PC-3 (cell line): ENCODE measurements around the gene KLHL12. TPM values are rescaled to one million over a fixed set of nuclear protein-coding genes. Genes with fewer than 3 reads are reported as not detected.

Source experiments
- ATAC-seq: fragments of 200-7000 bp; cut with Tn5 transposase; 2 replicates; pipeline ENCODE4 v1.9.1; 2020; ENCODE audit warnings: mild to moderate bottlenecking, moderate library complexity
- Bru-seq: library from RNA; stranded (reverse); fragments of 400-500 nt; gene quantifications from one replicate; lab custom pipeline; 2021; lab: Mats Ljungman, UMichigan
- BruChase-seq, 2 experiments: library from RNA; stranded (reverse); fragments of 400-500 nt; gene quantifications; one replicate each; lab custom pipeline; 2021; lab: Mats Ljungman, UMichigan
- BruUV-seq: library from RNA; stranded (reverse); fragments of 400-500 nt; replicated peaks from 2 replicates; lab custom pipeline; 2021; lab: Mats Ljungman, UMichigan
- CTCF ChIA-PET: fragments of 300-600 bp; sonication (Branson Sonifier 250); formaldehyde crosslinking; loops from one replicate; lab custom pipeline; 2022; ENCODE audit warnings: antibody characterized with exemption; lab: Charles Lee
- POLR2A ChIA-PET: fragments of 300-600 bp; sonication (Branson Sonifier 250); formaldehyde crosslinking; loops from one replicate; lab custom pipeline; 2022; ENCODE audit warnings: antibody characterized with exemption; ENCODE audit not compliant: unreplicated experiment; lab: Charles Lee
- DNase-seq: peaks from one replicate; pipeline ENCODE4 v3.0.0-alpha.2; 2015
- H2AFZ ChIP-seq: fragments of 300-600 bp; sonication (generic); 2 replicates; pipeline ENCODE4 v1.6.0; 2016; ENCODE audit warnings: antibody characterized with exemption, low read length
- H3F3A ChIP-seq: fragments of 300-600 bp; sonication (generic); one replicate; pipeline ENCODE4 v1.6.0; 2017; ENCODE audit warnings: antibody characterized with exemption, low read length, control low read depth, mild to moderate bottlenecking; ENCODE audit not compliant: unreplicated experiment
- H3K27ac ChIP-seq: fragments of 300-600 bp; sonication (generic); 2 replicates; pipeline ENCODE4 v1.5.1; 2016; ENCODE audit warnings: mild to moderate bottlenecking, low read length
- H3K27me3 ChIP-seq: fragments of 300-600 bp; sonication (generic); 2 replicates; pipeline ENCODE4 v1.6.1; 2016; ENCODE audit warnings: low read length, mixed read lengths
- H3K36me3 ChIP-seq: fragments of 300-600 bp; sonication (generic); 2 replicates; pipeline ENCODE4 v1.6.1; 2016; ENCODE audit warnings: low read depth, mixed run types, low read length, mixed read lengths
- H3K4me1 ChIP-seq: fragments of 300-600 bp; sonication (generic); 2 replicates; pipeline ENCODE4 v1.5.1; 2016; ENCODE audit warnings: low read length; ENCODE audit not compliant: insufficient read depth
- H3K4me2 ChIP-seq: fragments of 300-600 bp; sonication (generic); 2 replicates; pipeline ENCODE4 v1.6.0; 2016; ENCODE audit warnings: low read length
- H3K4me3 ChIP-seq: fragments of 300-600 bp; sonication (generic); 2 replicates; pipeline ENCODE4 v1.5.1; 2016; ENCODE audit warnings: mild to moderate bottlenecking, low read length, mixed read lengths
- H3K79me2 ChIP-seq: fragments of 300-600 bp; sonication (generic); 2 replicates; pipeline ENCODE4 v1.6.1; 2017; ENCODE audit warnings: low read length, mixed read lengths
- H3K9ac ChIP-seq: fragments of 300-600 bp; sonication (generic); 2 replicates; pipeline ENCODE4 v1.6.0; 2016; ENCODE audit warnings: mild to moderate bottlenecking, low read length
- H3K9me2 ChIP-seq: fragments of 300-600 bp; sonication (generic); replicated peaks from 2 replicates; pipeline ENCODE4 v1.6.1; 2016; ENCODE audit warnings: mixed run types, low read length, mixed read lengths
- H3K9me3 ChIP-seq: fragments of 300-600 bp; sonication (generic); 2 replicates; pipeline ENCODE4 v1.6.1; 2016; ENCODE audit warnings: low read length, mixed read lengths
- H4K20me1 ChIP-seq: fragments of 300-600 bp; sonication (generic); 2 replicates; pipeline ENCODE4 v1.6.1; 2016; ENCODE audit warnings: low read length, mixed read lengths
- CTCF ChIP-seq: fragments of 300-600 bp; sonication (generic); conservative IDR thresholded peaks from 2 replicates; pipeline ENCODE4 v1.5.1; 2017; ENCODE audit warnings: antibody characterized with exemption, low read depth, mild to moderate bottlenecking, low read length
- EZH2 ChIP-seq: fragments of 300-600 bp; sonication (generic); IDR thresholded peaks from one replicate; pipeline ENCODE4 v1.6.1; 2017; ENCODE audit warnings: antibody characterized with exemption, mild to moderate bottlenecking, low read length; ENCODE audit not compliant: unreplicated experiment
- EZH2phosphoT487 ChIP-seq: fragments of 300-600 bp; sonication (generic); IDR thresholded peaks from 2 replicates; pipeline ENCODE4 v1.6.1; 2018; ENCODE audit warnings: mild to moderate bottlenecking, antibody characterized with exemption, low read length, borderline replicate concordance
- intact Hi-C: fragments of 100-400 bp; cut with micrococcal nuclease; formaldehyde crosslinking; loops from 2 replicates; pipeline ENCODE4 v1.9.0; 2023
- long read RNA-seq: library from polyadenylated mRNA; unstranded; transcript quantifications from one replicate; pipeline ENCODE4 v2.0.0, GENCODE V29; 2021; ENCODE audit not compliant: unreplicated experiment
- total RNA-seq: library from RNA; depleted of rRNA; stranded (reverse); fragments of >200 nt; gene quantifications from 2 replicates; pipeline ENCODE4 v1.2.3, GENCODE V29; 2014; rRNA removed

Gene KLHL12
- total RNA-seq (25.2 and 26.7 TPM in 2 replicates), Bru-seq, nascent RNA (percentile 69 among the genes with signal in this experiment), BruChase-seq, experiment 1, labeled RNA remaining after a 6-hour chase (percentile 73 among the genes with signal in this experiment), BruChase-seq, experiment 2, labeled RNA remaining after a 2-hour chase (percentile 66 among the genes with signal in this experiment)
- long read RNA-seq, transcript KLHL12-203 (12 exons, 3,359 nt) = major isoform, 31 of 53 reads
- long read RNA-seq, partial matches to known transcripts = 6 of 53 reads
- long read RNA-seq, other reads (novel, unspliced or antisense) = 16 of 53 reads

- ATAC-seq (peak; percentile 97), DNase-seq (peak; percentile 98)
- H4K20me1 ChIP-seq = no peaks in the 10 kb centered on the region
- H3F3A ChIP-seq = no peaks in the 10 kb centered on the region
- peak within 1 kb of the TSS; percentile 94 for H3K4me2 ChIP-seq
- intact Hi-C loops = loop anchor here (1.0 to 2.0 kb wide), 5 partner anchors 27 to 72 kb away; partner anchors contain the start of gene RABIF
- no peaks in the 10 kb centered on the region for H3K9me3 ChIP-seq
- TF ChIP-seq EZH2 (no peak), EZH2phosphoT487 (no peak), CTCF (peak; percentile 82)
- TSS peak; percentile 73 for BruUV-seq
- H3K4me1 ChIP-seq = peaks cover 24% of the 10 kb centered on the region
- no peaks in the 10 kb centered on the region for H3K27me3 ChIP-seq
- peak within 1 kb of the TSS; percentile 81 for H3K27ac ChIP-seq
- H3K79me2 ChIP-seq = peaks cover 15% of the 10 kb centered on the region; the same call in 1 of the 2 replicates
- peak within 1 kb of the TSS; percentile 82 for H3K4me3 ChIP-seq
- CTCF ChIA-PET = interaction anchor here (0.6 to 1.0 kb wide), 3 partner anchors 27 to 114 kb away, joined by 4 to 8 read pairs (median 4); no protein-coding TSS in a partner anchor
- no peaks in the 10 kb centered on the region for H3K36me3 ChIP-seq
- no peaks in the 10 kb centered on the region for H3K9me2 ChIP-seq
- POLR2A ChIA-PET = interaction anchor here (0.5 kb wide), 1 partner anchor 80 kb away, joined by 3 read pairs; the partner anchor contains the start of gene TMEM183A
- H2AFZ ChIP-seq = peak within 1 kb of the TSS; percentile 80
- peak within 1 kb of the TSS; percentile 79 for H3K9ac ChIP-seq
These were observed at the start of gene KLHL12 for GRCh38 chr1:202926581-202927491. Gene KLHL12 (minus strand): TSS chr1:202927234. CDS start chr1:202925162, 2,072 bp downstream.

DNA sequence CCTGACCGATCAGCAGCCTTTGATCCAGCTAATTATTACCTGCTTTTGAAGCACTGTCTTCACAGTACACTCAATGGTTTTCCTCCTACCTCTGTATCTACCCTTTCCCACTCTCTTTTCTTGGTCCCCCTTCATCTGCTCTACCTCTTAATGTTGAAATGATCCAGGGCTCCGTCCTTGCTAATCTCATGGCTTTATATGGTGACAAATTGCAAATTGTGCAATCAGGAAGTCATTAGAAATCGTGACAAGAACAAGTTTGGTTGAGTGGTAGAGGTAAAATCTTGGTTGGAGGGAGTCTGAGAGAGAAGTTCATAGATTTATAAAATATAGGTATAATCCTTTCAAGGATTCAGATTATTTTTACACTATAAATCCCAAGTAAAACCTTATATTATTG lies 49.6 kb upstream of the KLHL12 start:
- no peak for TF ChIP-seq EZH2
- TF ChIP-seq CTCF = no peak
- no peak for TF ChIP-seq EZH2phosphoT487
- H3K79me2 ChIP-seq = no peaks in the 10 kb centered on the region
- no peak overlapping the region for H3K4me2 ChIP-seq
- H3K4me1 ChIP-seq = no peaks in the 10 kb centered on the region
- CTCF ChIA-PET = no interaction called here
- H3K9ac ChIP-seq = no peak overlapping the region
- H3K27me3 ChIP-seq = peaks cover 85% of the 10 kb centered on the region
- no peak overlapping the region for H2AFZ ChIP-seq
- no TSS peak for BruUV-seq
- no peaks in the 10 kb centered on the region for H3K9me3 ChIP-seq
- H3K4me3 ChIP-seq = no peak overlapping the region
- POLR2A ChIA-PET = no interaction called here
- no peaks in the 10 kb centered on the region for H3K36me3 ChIP-seq
- no peaks in the 10 kb centered on the region for H3F3A ChIP-seq
- H4K20me1 ChIP-seq = no peaks in the 10 kb centered on the region
- no peaks in the 10 kb centered on the region for H3K9me2 ChIP-seq
- ATAC-seq (no peak), DNase-seq (no peak)
- intact Hi-C loops = no loop called here
- H3K27ac ChIP-seq = no peak overlapping the region
